Osteocyte (in vitro differentiated cells): ENCODE measurements around the gene IL22. TPM values are rescaled to one million over a fixed set of nuclear protein-coding genes. Genes with fewer than 3 reads are reported as not detected.

ENCODE experiments used
- DNase-seq: peaks from one replicate; pipeline ENCODE4 v3.0.0; 2021; ENCODE audit warnings: mixed read lengths; ENCODE audit not compliant: unreplicated experiment; ENCODE audit errors: extremely low spot score
- H3K27ac Mint-ChIP-seq: one replicate; pipeline ENCODE4 v1.8.0; 2021; ENCODE audit warnings: mild to moderate bottlenecking, mixed read lengths; ENCODE audit not compliant: unreplicated experiment
- H3K27me3 Mint-ChIP-seq: one replicate; pipeline ENCODE4 v1.8.0; 2021; ENCODE audit warnings: mixed read lengths; ENCODE audit not compliant: unreplicated experiment
- H3K36me3 Mint-ChIP-seq: one replicate; pipeline ENCODE4 v1.8.0; 2021; ENCODE audit warnings: mixed read lengths; ENCODE audit not compliant: unreplicated experiment
- H3K4me1 Mint-ChIP-seq: one replicate; pipeline ENCODE4 v1.8.0; 2021; ENCODE audit warnings: mixed read lengths; ENCODE audit not compliant: unreplicated experiment
- H3K4me3 Mint-ChIP-seq: one replicate; pipeline ENCODE4 v1.8.0; 2021; ENCODE audit warnings: mild to moderate bottlenecking, moderate library complexity, mixed read lengths; ENCODE audit not compliant: unreplicated experiment
- H3K9me3 Mint-ChIP-seq: one replicate; pipeline ENCODE4 v1.8.0; 2021; ENCODE audit warnings: mixed read lengths; ENCODE audit not compliant: unreplicated experiment
- CTCF ChIP-seq: fragments of 200-600 bp; sonication (generic); IDR thresholded peaks from 2 replicates; pipeline ENCODE4 v1.5.0; 2021; ENCODE audit warnings: antibody characterized with exemption, mild to moderate bottlenecking, moderate library complexity
- long read RNA-seq: library from polyadenylated mRNA; unstranded; transcript quantifications from one replicate; pipeline ENCODE4 v2.0.0, GENCODE V29; 2021
- total RNA-seq: library from RNA; stranded (reverse); gene quantifications from 2 replicates; pipeline ENCODE4 v1.2.1, GENCODE V29; 2021

IL22 gene
- not detected in 2 replicates for total RNA-seq
- long read RNA-seq = 0 reads

GRCh38 chr12:68253504-68253903, at the start of gene IL22:
IL22 (minus strand) TSS chr12:68253604; CDS start chr12:68253448, 156 bp downstream.
- no peak for DNase-seq
- Mint-ChIP-seq H3K9me3 (no peaks in the 10 kb centered on the region), H3K36me3 (no peaks in the 10 kb centered on the region), H3K4me3 (no peak within 1 kb of the TSS), H3K4me1 (peaks cover 2% of the 10 kb centered on the region), H3K27ac (no peak within 1 kb of the TSS), H3K27me3 (peaks cover 17% of the 10 kb centered on the region)
- no peak for TF ChIP-seq CTCF

- peaks cover 18% of the 10 kb centered on the region for H3K9me3 Mint-ChIP-seq
- peaks cover 44% of the 10 kb centered on the region for H3K36me3 Mint-ChIP-seq
- H3K27ac Mint-ChIP-seq = no peak overlapping the region
Measured at GRCh38 chr12:68297929-68298328, 44.5 kb upstream of the IL22 start.

GRCh38 chr12:68294251-68294650, 40.8 kb upstream of the IL22 start:
- H3K27ac Mint-ChIP-seq = no peak overlapping the region
- peaks cover 15% of the 10 kb centered on the region for H3K36me3 Mint-ChIP-seq
- H3K9me3 Mint-ChIP-seq = peaks cover 7% of the 10 kb centered on the region
- TF ChIP-seq CTCF = no peak
- DNase-seq = no peak
- no peaks in the 10 kb centered on the region for H3K4me1 Mint-ChIP-seq
- H3K4me3 Mint-ChIP-seq = no peak overlapping the region
- H3K27me3 Mint-ChIP-seq = no peaks in the 10 kb centered on the region

More at GRCh38 chr12:68297929-68298328, 44.5 kb upstream of the IL22 start:
- TF ChIP-seq CTCF = no peak
- no peaks in the 10 kb centered on the region for H3K4me1 Mint-ChIP-seq
- no peaks in the 10 kb centered on the region for H3K27me3 Mint-ChIP-seq
- no peak overlapping the region for H3K4me3 Mint-ChIP-seq
- DNase-seq = no peak

- no peak overlapping the region for H3K27ac Mint-ChIP-seq
- peaks cover 7% of the 10 kb centered on the region for H3K36me3 Mint-ChIP-seq
- H3K4me1 Mint-ChIP-seq = no peaks in the 10 kb centered on the region
Measured at GRCh38 chr12:68293347-68293746, 39.9 kb upstream of the IL22 start.

More at GRCh38 chr12:68293347-68293746, 39.9 kb upstream of the IL22 start:
- no peak for TF ChIP-seq CTCF
- no peaks in the 10 kb centered on the region for H3K9me3 Mint-ChIP-seq
- H3K27me3 Mint-ChIP-seq = no peaks in the 10 kb centered on the region
- H3K4me3 Mint-ChIP-seq = no peak overlapping the region
- no peak for DNase-seq
